NCI-H1417 (cell line): ENCODE measurements around the gene TMEM179.
A peak's percentile ranks its signal among the peaks of the same experiment; 100 is the strongest.

Experiments
- DNase-seq, 3 experiments: peaks; one replicate each; lab custom pipeline; 2025; lab: John Stamatoyannopoulos, UW

Gene TMEM179

DNA sequence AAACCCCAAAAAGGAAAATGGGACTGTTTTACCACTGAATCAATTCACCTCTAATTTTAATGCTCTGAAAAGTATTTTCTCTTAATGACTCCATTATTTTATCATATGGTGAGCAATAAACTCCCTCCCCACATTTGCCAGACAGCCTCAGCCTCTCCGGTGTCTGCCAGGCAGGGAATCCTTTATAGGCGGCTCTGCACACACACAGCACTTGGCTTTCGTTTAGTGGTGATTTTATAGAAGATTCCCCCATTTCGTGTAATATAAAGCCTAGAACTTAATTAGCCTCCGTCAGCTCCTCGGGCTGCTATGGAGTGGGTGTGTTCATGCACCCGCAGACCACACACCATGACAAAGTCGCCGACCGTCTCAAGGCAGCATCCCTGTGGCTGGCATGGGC lies 35.1 kb downstream of the TMEM179 start:
- DNase-seq: no peak

- no peak for DNase-seq
Observed at GRCh38 chr14:104568620-104569019, 36.0 kb downstream of the TMEM179 start.

- no peak for DNase-seq
Observed at GRCh38 chr14:104567957-104568225, 36.7 kb downstream of the TMEM179 start.

DNA sequence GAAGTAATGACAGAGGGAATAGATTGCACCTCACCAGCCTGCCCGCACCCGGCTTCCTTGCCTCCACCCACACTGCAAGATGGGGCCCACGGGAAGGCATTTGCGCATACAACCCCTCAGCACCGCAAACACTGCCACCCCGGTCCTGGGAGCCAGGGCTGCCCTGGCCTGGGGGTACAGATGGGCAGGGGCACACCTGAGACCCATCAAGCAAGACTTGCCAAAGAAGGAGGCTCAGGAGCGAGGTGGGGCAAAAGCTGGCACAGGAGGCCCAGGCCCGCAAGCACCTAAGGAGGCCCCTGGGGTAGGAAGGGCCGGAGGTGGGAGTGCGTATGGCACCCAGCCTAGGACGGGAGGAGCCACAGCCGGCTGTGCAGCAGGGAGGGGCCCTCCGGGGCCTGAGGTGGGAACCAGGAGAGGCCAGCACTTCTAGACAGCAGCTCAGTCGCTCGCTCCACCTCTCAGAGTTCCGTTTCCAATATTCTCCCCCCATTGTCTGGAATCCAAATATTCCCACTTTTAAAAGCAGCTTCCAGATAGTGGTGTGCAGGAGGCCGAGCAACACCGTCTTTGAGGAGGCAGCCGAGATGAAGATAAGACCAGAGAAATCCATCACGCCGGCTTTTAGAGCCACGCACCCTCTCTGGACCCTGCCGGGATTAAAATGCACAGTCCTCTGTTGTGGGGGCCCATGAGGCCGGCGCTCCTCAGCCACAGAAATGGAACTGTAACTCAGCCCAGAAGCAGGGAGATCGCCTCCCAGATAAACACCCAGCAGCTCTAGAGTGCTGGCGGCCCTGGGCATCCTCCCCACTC lies 37.2 kb downstream of the TMEM179 start:
- DNase-seq: no peak

GRCh38 chr14:104564744-104565679 lies 39.6 kb downstream of the TMEM179 start:
- no peak for DNase-seq

- peak; percentile 35 to 81 (median 66) for DNase-seq
Observed at GRCh38 chr14:104563742-104564615, 40.6 kb downstream of the TMEM179 start.

- DNase-seq: peak in 1 of 3 experiments; percentile 46
Observed at GRCh38 chr14:104563191-104563741, 41.3 kb downstream of the TMEM179 start.

DNA sequence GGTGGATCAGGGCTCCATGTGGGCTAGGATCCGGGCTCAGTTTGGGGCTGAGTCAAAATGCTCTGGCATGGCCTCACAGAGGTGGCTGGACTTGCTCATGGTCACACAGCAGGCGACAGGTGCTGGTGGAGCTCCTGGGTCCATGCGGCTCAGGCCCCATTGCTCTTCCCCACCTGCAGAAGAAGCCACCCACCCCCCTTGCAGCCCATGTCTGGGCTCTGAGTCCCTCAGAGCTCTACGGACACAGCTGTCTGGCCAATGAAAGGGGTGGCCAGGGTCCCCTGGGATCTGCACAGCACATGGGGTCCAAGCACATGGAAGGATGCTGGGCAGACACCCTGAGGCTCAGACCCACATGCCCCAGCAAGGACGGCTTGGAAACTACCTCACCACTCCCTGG lies 42.0 kb downstream of the TMEM179 start:
- DNase-seq: no peak

GRCh38 chr14:104561632-104562495 lies 42.7 kb downstream of the TMEM179 start:
- DNase-seq: no peak

GRCh38 chr14:104561124-104561557 lies 43.4 kb downstream of the TMEM179 start:
- peak; percentile 24 to 37 (median 27) for DNase-seq

- DNase-seq: no peak
Observed at GRCh38 chr14:104560586-104560945, 44.0 kb downstream of the TMEM179 start.

- peak in 1 of 3 experiments; percentile 38 for DNase-seq
Observed at GRCh38 chr14:104559804-104560585, 44.6 kb downstream of the TMEM179 start.

DNA sequence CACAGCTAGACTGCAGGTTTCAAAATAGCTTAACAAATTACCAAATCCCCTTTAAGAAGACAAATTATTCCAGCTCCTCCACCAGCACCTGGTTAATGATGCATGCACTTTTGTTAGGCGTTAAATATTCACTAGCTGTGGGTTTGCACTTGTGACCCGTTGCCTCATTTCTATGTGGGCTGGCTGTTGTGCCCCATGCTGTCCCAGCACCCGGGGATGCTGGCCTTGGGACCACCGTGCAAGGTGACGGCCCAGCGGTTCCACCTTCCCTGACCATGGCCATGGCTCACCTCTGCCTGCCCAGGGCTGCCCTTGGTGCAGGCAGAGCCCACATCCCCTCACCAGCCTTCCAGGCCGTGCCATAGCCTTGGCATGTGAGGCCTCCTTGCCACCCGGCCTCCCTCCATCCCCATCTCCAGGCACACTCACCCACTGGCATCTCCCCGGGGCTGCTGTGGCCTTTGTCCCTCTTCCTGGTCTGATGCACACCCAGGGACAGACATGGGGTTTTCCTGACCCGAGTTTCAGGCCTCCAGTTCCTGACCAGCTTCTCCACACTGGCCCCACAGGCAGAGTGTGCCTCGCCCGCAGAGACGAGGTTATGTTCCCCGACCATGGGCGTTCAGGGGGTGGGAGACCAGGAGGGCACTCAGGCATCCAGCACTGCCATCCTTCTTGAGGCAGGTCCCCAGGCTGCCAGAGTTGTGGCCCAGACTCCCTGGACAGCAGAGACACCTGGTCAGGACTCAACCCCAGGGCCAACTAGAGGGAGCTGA lies 45.4 kb downstream of the TMEM179 start:
- DNase-seq: no peak

- DNase-seq: no peak
Observed at GRCh38 chr14:104558231-104559027, 46.1 kb downstream of the TMEM179 start.

GRCh38 chr14:104557766-104558165 lies 46.8 kb downstream of the TMEM179 start:
- no peak for DNase-seq

GRCh38 chr14:104557086-104557485 lies 47.5 kb downstream of the TMEM179 start:
- no peak for DNase-seq

DNA sequence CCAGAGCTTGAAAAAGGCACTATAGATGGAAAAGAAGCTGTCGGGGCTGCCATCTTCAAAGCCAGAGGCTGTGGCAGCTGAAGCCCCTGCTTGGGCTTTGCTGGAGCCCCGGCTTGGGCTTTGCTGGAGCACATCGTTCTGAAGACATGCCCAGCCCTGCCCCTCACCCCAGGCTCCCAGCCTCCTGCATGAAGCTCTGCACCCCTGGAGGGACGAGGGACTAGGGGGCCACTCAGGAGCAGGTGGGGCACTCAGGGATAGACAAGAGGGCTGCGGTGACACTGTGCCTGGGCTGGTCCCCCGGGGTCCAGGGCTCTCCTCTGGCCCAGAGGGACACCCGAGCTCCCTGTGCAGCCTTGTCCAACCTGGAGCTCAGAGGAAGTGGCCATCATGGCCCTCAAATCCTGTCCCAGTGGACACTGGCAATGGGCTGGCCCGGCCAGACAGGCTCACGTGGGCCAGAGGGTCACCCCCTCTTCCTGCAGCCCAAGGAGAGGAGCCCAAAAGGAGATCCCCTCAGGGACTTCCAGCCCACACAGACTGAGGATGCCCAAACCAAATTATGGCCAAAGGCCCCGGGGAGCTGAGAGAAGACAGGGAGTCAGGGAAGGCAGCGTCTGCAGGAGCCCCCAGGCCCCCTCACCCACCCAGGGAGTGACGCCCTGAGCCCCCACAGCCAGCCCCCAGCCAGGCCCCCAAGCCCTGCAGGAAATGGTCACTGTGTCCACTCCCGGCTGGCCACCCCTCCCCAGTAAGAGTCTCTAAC lies 48.1 kb downstream of the TMEM179 start:
- no peak for DNase-seq
